HG03571 (cell line): ENCODE measurements around the gene MS4A6E.
"Not testable (repeated sequence)": the region's sequence is repeated elsewhere in the genome, so short reads cannot be mapped to it uniquely, and the experiment has no call there.

ENCODE experiments used
- ATAC-seq: cut with Tn5 transposase; IDR thresholded peaks from one replicate; pipeline ENCODE4 v1.9.1; 2021; ENCODE audit not compliant: unreplicated experiment

The MS4A6E gene, protein sequence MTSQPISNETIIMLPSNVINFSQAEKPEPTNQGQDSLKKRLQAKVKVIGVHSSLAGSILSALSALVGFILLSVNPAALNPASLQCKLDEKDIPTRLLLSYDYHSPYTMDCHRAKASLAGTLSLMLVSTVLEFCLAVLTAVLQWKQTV

DNA sequence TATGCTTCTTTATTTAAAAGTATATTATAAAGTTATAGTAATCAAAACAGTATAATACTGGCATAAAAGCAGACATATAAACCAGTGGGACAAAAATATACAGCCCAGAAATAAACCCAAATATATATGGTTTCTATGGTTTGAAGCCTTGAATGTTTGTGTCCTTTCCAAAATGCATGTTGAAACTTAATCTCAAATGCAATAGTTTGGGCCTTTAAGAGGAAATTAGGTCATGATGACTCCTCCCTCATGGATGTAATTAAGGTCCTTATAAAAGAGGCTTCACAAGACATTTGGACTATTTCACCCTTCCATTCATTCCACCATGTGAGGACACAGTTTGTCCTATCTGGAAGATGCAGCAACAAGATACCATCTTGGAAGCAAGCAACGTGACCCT lies at the start of gene MS4A6E:
TSS of gene MS4A6E (plus strand) at position 301 of the 400 bp plus-strand sequence. CDS start 7,641 bp downstream, outside the sequence.
- no peak for ATAC-seq

DNA sequence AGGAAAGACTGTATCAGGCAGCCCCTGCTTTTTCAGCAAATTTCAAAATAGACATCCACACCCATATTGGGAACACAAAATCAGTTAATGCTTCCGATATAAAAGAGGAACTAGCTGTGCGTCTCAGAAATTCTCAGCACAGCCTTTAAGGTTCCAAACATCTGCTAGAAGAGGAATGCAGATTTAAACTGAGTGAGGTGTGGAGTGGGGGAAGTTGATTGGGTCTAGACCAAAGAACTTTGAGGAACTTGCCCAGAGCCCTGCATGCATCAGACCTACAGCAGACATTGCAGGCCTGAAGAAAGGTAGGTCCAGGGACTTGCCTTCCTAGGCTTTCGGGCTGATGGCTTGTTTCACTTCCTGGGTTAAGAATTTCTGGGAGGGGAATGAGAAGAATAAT lies 46.6 kb upstream of the MS4A6E start, which contains the start of gene MS4A4A:
TSS of gene MS4A4A (plus strand) at position 255 of the 400 bp plus-strand sequence. CDS start at position 265, 10 bp downstream.
- no peak for ATAC-seq

DNA sequence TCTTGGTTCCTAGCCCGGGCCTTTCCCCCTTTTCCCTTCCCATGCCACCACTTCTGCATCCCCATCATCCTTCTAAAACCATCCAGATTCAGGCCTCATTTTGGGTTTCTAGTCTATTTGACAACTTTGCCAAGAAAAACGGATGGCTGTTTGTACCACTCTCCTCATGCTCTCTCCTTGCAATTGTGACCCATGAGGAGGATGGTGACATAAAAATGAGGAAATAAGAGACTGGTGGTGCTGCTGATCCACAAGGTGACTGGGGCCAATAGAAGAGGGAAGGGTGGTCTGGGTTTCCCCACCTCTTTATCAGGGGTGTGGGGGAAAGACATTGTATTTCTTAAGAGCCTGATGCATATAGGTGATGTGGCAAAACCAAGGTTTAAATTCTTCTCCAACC lies 45.6 kb upstream of the MS4A6E start:
- no peak for ATAC-seq

DNA sequence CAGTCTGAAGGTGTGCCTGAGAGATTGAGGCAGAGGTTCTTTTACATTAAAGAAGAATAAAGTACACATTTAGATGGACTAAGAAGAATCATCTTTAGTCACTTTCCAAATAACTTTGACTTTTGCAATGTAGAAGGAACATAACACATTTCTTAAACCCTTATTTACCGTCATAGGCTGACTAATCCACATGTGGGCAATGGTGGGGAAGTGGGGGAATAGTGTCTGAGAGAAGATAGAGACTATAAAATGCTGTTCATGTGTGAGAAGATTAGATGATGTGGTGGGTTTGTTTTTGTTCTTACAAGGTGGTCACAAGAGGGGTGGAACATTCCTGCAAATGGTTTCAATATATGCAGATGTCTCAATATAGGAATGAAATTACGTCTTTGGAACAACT lies 44.8 kb upstream of the MS4A6E start:
- ATAC-seq, result no peak

- ATAC-seq, result not testable (repeated sequence)
These were observed 41.5 kb upstream of the MS4A6E start for GRCh38 chr11:60285411-60286126.

- ATAC-seq, result no peak
These were observed 38.5 kb upstream of the MS4A6E start for GRCh38 chr11:60288531-60288930.

GRCh38 chr11:60292145-60292544 lies 34.9 kb upstream of the MS4A6E start:
- ATAC-seq, result no peak

DNA sequence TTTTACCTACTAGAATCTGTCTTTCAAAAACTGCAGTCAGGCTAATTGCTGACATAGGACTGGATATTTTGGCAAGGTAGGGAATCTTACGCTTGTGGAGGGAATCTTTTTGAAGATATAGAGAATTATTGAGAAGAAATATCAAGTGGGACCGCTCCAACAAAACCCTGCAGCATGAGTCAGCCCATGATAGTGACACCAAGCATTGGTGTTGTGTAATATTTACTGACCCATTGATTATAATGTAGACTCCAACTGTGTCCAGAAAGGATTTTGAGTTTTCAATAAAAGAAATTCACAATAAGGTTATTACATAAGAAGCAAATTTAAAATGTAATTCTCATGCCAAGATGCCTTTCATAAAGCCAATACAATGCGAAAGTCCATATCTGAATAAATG lies 25.9 kb upstream of the MS4A6E start:
- no peak for ATAC-seq

DNA sequence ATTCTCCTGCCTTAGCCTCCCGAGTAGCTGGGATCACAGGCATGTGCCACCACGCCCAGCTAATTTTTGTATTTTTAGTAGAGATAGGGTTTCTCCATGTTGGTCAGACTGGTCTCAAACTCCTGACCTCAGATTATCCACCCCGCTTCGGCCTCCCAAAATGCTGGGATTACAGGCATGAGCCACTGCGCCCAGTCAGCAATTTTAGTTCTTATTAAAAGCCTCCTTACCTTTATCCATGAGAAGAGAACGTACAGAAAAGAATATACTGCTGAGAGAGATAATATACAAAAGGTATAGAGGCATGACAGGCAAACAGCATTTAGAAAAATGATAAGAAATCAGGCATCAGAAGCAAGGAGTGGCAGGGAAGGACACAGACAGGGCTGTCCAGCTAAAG lies 25.2 kb upstream of the MS4A6E start:
- not testable (repeated sequence) for ATAC-seq

- ATAC-seq, result no peak
These were observed 23.4 kb upstream of the MS4A6E start for GRCh38 chr11:60303661-60304060.

DNA sequence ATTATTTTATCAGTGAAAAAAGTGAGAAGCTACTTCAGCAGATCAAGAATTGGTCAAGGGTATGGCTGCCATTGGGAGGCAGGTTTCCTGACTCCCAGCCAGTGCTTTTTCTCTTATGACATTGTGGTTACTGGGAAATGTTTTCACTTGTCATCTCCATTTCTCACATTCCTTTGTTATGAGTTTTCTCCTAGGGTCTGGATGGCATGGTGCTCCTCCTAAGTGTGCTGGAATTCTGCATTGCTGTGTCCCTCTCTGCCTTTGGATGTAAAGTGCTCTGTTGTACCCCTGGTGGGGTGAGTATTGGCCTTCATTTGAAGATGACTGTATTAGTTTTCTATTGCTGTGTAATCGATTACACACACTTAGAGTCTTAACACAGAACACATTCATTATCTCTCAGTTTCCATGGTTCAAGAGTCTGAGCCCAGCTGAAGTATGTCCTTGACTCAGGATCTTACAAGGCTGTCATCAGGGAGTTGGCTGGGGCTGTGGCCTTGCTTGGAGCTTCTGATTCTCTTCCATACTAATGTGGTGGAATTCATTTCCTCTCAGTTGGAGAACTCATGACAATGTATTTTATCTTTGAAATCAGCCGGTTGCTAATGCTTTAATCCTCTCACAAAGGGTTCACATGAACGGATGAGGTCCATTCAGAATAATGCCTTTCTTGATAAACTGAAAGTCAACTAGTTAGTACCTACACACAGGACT lies 21.0 kb upstream of the MS4A6E start:
- no peak for ATAC-seq

GRCh38 chr11:60307507-60308195 lies 19.4 kb upstream of the MS4A6E start:
- no peak for ATAC-seq

- ATAC-seq, result no peak
These were observed 16.6 kb upstream of the MS4A6E start for GRCh38 chr11:60310407-60310998.

DNA sequence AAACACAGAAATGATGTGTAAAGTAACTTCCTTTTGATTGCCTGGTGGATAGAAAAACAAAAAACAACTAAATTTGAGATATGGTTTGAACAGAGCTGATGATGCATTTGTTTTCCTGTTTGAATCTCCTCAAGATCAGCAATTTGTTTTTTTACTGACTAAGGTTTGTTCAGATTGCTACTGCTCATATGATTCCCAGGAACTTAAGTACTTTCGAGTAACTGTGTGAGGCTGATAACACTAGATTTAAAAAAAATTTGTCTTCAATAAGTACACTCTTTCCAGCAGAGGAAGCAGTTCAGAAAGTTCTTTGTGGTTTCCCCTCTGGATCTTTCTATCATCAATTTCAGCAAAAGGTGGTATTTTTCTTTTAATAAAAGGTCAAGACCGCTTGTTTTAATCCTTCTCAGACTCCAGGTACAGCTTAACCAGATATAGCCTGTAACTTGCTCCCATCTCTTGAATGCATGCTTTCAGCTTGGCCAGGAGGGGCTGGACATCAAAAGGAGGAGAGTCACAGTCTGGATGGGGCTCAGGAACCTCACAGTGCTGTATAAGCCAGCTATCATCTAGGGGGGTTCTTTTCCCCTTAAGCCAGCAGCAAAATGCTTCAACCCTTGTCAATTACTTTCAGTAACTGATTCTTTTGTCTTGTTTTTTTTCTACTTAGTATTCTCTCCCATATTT lies 12.3 kb upstream of the MS4A6E start:
- no peak for ATAC-seq

DNA sequence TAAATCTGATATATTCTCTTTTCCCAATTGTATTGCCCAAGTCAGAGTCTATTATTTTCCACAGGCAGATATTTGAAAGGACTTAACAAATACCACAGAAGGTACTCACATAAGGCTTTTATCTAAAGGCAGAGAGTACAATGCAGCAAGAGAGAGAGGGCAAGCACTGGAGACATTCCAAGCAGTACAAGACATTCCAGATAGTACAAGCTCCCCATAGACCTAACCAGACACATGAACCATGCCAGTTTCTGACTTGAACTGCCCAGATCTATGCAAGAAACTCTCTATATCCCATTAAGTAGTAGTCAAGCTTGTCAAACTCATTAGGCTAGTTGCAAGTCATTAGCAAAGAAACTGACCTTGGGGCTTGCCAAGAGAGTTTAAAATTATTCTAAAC lies 11.2 kb upstream of the MS4A6E start:
- no peak for ATAC-seq

DNA sequence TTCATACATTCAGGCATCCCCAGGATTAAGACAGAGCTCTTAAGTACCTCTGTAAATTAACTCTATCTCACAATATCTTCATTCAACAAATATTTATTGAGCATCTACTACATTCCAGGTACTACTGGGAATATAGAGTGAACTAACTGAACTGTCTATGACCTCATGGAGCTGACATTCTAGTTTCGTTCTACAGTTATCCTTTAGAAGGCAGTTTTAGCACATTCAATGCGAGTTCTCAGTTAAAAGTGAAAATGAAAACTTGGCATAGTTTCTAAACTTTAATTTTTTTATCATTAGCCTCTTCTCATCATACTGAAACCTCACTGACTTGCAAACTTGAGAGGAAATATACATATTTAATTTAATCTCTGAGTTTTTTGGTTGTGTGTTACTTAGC lies 10.7 kb upstream of the MS4A6E start:
- no peak for ATAC-seq

DNA sequence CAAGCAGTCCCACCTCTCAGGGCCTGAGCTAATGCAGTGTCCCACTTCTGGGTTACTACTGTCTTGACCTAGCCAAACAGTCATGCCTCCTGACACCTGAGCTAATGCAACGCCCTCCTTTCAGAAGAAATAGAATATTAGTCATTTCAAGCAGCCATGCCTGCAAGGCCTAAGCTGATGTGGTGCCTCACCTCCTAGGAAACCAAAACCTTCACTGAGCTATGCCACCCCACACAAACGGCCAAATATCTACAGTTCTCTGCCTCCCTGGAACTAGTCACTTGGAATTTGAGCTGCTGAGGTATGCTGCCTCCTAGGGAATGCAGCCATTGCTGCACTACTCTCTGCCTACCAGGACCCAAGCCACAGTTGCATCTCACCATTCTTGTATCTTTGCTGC lies 8.3 kb upstream of the MS4A6E start:
- ATAC-seq, result no peak

GRCh38 chr11:60321051-60321450 lies 6.0 kb upstream of the MS4A6E start:
- no peak for ATAC-seq

DNA sequence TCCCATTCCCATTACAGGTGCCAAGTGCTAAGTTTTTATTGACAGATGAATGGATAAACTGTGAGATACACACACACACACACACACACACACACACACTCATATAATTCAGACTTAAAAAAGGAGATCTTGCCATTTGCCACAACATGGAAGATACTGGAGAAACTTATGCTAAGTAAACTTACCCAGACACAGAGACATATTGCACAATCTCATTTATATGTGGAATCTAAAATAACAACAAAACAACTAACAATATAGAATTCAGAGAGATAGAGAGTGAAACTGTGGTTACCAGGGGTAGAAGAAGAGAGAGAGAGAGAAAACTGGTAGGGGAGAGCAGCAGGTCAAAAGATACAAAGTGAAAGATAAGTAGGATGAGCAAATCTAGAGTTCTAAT lies 1.4 kb downstream of the MS4A6E start:
- ATAC-seq, result no peak

DNA sequence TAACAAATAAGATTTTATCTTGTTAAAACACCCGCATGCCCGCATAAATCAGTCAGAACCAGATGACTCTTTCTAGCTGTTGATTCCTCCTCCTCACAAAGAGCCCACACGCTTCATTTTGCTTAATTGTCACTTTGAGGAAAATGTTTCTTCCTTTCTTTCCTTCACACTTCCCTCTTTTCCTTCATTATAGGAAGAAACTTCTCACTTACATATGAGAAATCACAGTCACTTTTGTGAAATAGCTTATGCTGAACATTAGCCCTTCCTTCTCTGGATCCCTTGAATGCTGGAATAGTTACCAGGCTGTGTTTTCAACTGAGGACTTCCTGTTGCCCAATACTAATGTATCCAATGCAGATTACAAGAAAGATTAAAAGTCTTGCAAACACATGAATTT lies 5.8 kb downstream of the MS4A6E start:
- ATAC-seq, result no peak
